Muscle layer of colon (tissue), 2 donors: ENCODE measurements around the gene SCAANT1.
A peak's percentile ranks its signal among the peaks of the same experiment; 100 is the strongest.

Experiments
- H3K27ac ChIP-seq: one replicate; pipeline ENCODE4 v1.7.0; 2013; ENCODE audit warnings: low read depth, mild to moderate bottlenecking, low read length, moderate library complexity
- H3K27me3 ChIP-seq, 2 donors: one replicate each; pipeline ENCODE4 v1.7.0; 2013; ENCODE audit warnings: low read length in 2 of 2, mild to moderate bottlenecking in 2 of 2; ENCODE audit not compliant: insufficient read depth in 2 of 2, control insufficient read depth in 1 of 2
- H3K36me3 ChIP-seq: one replicate; pipeline ENCODE4 v1.7.0; 2013; ENCODE audit warnings: mild to moderate bottlenecking, low read length; ENCODE audit not compliant: insufficient read depth
- H3K4me1 ChIP-seq: one replicate; pipeline ENCODE4 v1.7.0; 2013; ENCODE audit warnings: mild to moderate bottlenecking, low read length; ENCODE audit not compliant: insufficient read depth
- H3K4me3 ChIP-seq, 2 donors: one replicate each; pipeline ENCODE4 v1.7.0; 2013; ENCODE audit warnings: low read length in 2 of 2, low read depth in 1 of 2, mild to moderate bottlenecking in 1 of 2, moderate library complexity in 1 of 2
- H3K9ac ChIP-seq: one replicate; pipeline ENCODE4 v1.7.0; 2013; ENCODE audit warnings: low read length
- H3K9me3 ChIP-seq: one replicate; pipeline ENCODE4 v1.7.0; 2013; ENCODE audit warnings: mild to moderate bottlenecking, low read length
- donor health status: abdominal sarcoma.
- donor health status: Adenocarcinoma of cecum.

Gene SCAANT1

DNA sequence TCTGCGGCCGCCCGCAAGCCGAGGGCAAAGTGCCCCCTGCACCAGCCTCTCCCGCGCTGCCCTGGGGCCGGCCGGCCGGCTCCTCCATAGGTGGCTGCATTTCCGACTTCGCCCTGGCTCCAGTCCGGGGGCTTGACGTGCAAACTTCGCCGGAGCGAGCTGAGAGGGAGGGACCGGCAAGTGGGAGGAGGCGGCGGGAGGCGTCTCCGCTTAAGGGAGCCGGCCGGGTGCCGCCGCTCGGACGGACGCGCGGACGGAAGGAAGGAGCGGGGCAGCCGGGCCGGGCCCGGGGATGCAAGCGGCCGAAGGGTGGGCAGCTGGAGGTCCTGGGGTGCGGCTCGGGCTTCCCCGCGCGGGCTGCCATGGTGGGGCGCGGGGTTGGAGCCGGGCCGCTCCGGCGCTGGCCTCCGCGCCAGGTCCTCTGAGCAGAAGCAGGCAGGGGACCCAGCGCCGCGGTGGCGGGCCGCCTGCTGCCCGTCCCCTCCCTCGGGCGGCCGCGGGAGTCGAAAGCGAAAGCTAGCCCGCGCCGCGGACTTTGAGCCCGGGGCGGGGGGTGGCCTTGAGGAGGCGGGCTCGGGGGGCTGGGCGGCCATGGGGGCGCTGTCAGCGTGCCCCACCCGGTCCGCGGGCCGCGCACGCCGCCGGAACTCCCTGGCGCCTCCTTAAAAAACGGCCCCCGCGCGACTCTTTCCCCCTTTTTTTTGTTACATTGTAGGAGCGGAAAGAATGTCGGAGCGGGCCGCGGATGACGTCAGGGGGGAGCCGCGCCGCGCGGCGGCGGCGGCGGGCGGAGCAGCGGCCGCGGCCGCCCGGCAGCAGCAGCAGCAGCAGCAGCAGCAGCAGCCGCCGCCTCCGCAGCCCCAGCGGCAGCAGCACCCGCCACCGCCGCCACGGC is at the start of gene SCAANT1:
Gene SCAANT1 (minus strand): TSS at position 511 of the 895 bp plus-strand sequence.
- peaks cover 11% of the 10 kb centered on the region for H3K36me3 ChIP-seq
- no peaks in the 10 kb centered on the region for H3K27me3 ChIP-seq
- H3K4me1 ChIP-seq, result peaks cover 26% of the 10 kb centered on the region
- peak within 1 kb of the TSS; percentile 94 for H3K27ac ChIP-seq
- H3K9me3 ChIP-seq, result no peaks in the 10 kb centered on the region
- peak within 1 kb of the TSS; percentile 64 to 74 for H3K4me3 ChIP-seq
- H3K9ac ChIP-seq, result peak within 1 kb of the TSS; percentile 31

DNA sequence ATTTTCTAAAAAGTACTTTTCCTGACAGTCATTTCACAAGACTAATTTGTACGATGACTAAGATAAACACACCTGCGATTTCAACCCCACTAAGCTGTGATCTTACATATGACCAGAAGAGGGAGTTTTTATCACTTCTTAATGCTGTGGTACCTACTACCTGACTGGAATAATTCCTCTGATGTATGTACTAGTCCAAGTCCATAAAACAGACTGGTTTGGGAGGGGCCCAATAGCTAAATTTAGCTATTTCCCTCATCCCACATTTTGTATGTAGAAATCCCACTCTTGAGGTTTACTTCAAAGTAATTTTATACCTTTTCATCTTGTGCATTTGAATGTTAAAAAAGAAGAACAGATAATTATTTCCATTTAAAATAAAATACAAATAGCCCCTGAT is 49.7 kb upstream of the SCAANT1 start:
- no peak overlapping the region for H3K9ac ChIP-seq
- H3K27ac ChIP-seq, result no peak overlapping the region
- no peaks in the 10 kb centered on the region for H3K36me3 ChIP-seq
- no peak overlapping the region for H3K4me3 ChIP-seq
- H3K27me3 ChIP-seq, result no peaks in the 10 kb centered on the region
- H3K9me3 ChIP-seq, result no peaks in the 10 kb centered on the region
- H3K4me1 ChIP-seq, result peaks cover 53% of the 10 kb centered on the region

DNA sequence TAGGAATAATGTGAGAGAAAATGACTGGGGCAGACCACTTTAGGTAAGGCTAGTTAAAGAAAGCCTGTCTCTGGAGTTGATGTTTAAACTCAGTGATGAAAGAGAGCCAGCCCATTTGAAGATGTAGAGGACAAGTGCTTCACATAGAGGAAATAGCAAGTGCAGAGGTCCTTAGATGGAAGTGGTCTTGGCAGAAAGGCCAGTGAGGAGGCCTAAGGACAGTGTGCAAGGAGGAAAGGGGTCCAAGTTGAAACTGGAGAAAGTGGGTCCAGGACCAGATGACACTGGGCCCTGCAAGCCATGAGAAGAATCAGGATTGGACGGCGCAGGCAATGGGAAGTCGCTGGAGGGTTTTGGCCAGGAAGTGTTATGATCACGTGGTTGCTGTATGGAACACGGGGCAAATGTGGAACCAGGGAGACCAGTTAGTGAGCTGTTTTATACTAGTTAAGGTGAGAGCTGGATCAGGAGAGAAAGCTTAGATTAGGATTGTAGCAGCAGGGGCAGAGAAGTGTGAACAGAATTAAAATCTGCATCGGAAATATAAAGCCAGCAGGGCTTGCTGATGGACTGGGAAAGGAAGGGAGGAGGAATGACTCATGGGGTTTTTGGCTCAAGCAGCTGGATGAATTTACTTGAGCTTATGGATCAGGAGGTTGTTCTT is 48.0 kb upstream of the SCAANT1 start:
- Histone ChIP-seq H3K9ac (peak overlapping the region; percentile 37), H3K9me3 (no peaks in the 10 kb centered on the region), H3K4me3 (peak overlapping the region; percentile 10 to 53), H3K36me3 (no peaks in the 10 kb centered on the region), H3K4me1 (peaks cover 49% of the 10 kb centered on the region), H3K27ac (peak overlapping the region; percentile 47), H3K27me3 (no peaks in the 10 kb centered on the region)

DNA sequence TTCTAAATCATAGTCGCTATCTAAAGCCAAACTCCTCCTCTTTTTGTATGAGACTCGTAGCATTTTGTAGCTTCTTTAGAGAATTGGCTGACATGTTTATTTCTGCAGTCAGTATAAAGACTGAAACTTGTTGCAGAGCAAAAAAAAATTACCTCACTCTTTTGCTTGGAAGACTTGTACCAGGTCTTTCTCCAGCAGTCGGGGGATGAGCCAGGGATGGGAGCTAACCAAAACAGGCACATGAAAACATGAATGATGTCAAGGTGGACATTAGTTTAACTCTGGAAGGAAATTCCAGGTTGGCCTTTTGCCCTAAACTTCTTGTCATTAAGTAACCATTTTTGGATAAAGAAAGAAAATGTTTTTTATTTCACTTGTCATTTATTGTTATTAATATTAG is 47.0 kb upstream of the SCAANT1 start:
- H3K36me3 ChIP-seq, result no peaks in the 10 kb centered on the region
- H3K27ac ChIP-seq, result peak overlapping the region; percentile 30
- no peak overlapping the region for H3K9ac ChIP-seq
- no peaks in the 10 kb centered on the region for H3K27me3 ChIP-seq
- no peak overlapping the region for H3K4me3 ChIP-seq
- H3K9me3 ChIP-seq, result no peaks in the 10 kb centered on the region
- H3K4me1 ChIP-seq, result peaks cover 39% of the 10 kb centered on the region

DNA sequence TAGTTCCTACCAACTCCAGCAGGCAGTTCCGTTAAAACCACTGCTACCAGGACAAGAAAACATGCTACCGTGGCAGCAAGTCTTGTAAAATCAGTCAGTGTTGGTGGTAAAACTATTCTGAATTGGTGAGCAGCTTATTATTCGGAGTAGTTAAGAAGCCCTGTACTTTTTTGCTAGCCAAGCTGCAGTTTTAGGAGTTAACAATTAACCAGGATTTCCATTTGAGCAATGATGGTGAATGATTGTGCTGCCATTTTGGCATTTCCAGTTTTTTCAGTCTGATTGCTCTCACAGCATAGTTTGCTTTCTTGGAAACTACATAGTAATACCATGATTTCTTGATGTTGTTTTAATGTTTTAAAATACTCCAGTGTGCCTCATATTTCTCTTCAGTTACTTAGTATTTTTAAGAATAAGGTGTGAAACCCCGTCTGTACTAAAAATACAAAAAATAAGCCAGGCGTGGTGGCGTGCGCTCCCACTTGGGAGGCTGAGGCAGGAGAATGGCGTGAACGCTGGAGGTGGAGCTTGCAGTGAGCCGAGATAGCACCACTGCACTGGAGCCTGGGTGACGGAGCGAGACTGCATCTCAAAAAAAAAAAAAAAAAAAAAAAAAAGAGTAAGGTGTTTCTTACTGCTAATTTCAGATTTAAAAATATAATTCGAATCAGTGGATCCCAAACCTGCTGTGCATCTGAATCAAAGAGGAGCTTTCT is 43.8 kb upstream of the SCAANT1 start:
- H3K27ac ChIP-seq, result no peak overlapping the region
- H3K9me3 ChIP-seq, result no peaks in the 10 kb centered on the region
- H3K4me1 ChIP-seq, result peaks cover 35% of the 10 kb centered on the region
- H3K36me3 ChIP-seq, result no peaks in the 10 kb centered on the region
- no peaks in the 10 kb centered on the region for H3K27me3 ChIP-seq
- H3K4me3 ChIP-seq, result no peak overlapping the region
- no peak overlapping the region for H3K9ac ChIP-seq

DNA sequence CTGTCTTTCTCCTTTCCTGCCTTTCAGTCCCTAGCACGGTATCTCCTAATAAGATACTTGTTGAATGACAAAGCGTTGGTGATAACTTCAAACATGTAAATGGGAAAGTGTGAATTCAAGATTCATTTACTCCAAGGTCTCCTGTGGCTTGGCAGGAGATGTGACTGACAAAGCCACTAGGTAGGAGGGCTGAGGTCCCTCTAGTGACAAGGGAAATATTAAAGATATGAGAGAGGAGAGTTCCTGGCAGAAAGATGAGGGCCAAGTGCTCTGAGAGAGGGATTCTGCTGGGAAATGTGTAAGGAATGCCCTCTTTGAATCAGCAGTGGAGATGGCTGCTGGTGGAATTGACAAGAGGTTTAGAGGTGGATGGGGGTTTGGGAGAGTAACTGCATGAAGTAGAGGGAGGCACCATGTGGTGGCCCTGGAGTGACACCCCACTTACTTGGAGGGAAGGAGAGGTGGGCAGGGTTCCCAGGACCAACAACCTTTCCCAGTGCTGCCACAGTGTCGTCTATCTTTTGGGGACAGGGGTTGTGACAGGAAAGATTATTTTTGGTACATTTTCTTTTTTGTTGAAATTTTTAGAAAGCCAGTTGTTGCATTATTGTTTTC is 43.0 kb upstream of the SCAANT1 start:
- H3K27ac ChIP-seq, result peak overlapping the region; percentile 6
- H3K9me3 ChIP-seq, result no peaks in the 10 kb centered on the region
- peaks cover 40% of the 10 kb centered on the region for H3K4me1 ChIP-seq
- H3K36me3 ChIP-seq, result no peaks in the 10 kb centered on the region
- H3K4me3 ChIP-seq, result no peak overlapping the region
- no peak overlapping the region for H3K9ac ChIP-seq
- no peaks in the 10 kb centered on the region for H3K27me3 ChIP-seq

DNA sequence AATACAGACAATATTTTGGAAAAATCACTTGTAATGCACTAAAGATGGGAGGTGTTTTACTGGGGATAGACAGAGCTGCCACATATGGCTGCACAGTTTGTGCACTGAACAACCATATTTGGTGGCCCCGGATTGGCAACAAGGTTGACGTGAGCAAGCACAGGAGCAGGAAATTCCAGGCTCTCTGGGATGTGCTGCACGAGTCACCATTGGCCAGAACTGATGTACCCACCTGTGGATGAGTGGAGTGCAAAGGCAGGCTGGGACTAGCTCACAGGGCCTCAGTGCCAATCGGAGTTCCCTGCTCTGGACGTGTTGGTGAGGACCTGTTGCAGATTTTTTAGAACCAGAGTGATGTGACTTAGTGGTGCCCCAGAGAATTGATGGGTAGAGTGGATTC is 42.0 kb upstream of the SCAANT1 start:
- no peaks in the 10 kb centered on the region for H3K9me3 ChIP-seq
- no peaks in the 10 kb centered on the region for H3K27me3 ChIP-seq
- H3K4me3 ChIP-seq, result no peak overlapping the region
- no peak overlapping the region for H3K27ac ChIP-seq
- H3K36me3 ChIP-seq, result no peaks in the 10 kb centered on the region
- peaks cover 38% of the 10 kb centered on the region for H3K4me1 ChIP-seq
- H3K9ac ChIP-seq, result no peak overlapping the region

DNA sequence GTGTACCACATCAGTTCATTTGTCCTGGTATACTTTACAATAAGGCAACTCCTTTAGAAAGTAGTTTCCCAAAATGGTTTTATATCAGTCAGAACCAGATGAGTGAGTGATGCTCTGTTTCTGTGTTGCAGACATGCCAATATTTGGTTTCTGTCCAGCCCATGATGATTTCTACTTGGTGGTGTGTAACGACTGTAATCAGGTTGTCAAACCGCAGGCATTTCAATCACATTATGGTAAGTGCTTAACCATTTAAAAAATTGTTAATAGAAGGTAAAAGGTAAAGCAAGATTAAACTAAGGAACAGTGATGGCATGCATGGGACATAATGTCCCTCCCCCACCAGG is 40.0 kb upstream of the SCAANT1 start:
- no peak overlapping the region for H3K4me3 ChIP-seq
- H3K4me1 ChIP-seq, result peaks cover 29% of the 10 kb centered on the region
- H3K9me3 ChIP-seq, result no peaks in the 10 kb centered on the region
- H3K27me3 ChIP-seq, result no peaks in the 10 kb centered on the region
- H3K9ac ChIP-seq, result no peak overlapping the region
- H3K36me3 ChIP-seq, result no peaks in the 10 kb centered on the region
- H3K27ac ChIP-seq, result no peak overlapping the region

DNA sequence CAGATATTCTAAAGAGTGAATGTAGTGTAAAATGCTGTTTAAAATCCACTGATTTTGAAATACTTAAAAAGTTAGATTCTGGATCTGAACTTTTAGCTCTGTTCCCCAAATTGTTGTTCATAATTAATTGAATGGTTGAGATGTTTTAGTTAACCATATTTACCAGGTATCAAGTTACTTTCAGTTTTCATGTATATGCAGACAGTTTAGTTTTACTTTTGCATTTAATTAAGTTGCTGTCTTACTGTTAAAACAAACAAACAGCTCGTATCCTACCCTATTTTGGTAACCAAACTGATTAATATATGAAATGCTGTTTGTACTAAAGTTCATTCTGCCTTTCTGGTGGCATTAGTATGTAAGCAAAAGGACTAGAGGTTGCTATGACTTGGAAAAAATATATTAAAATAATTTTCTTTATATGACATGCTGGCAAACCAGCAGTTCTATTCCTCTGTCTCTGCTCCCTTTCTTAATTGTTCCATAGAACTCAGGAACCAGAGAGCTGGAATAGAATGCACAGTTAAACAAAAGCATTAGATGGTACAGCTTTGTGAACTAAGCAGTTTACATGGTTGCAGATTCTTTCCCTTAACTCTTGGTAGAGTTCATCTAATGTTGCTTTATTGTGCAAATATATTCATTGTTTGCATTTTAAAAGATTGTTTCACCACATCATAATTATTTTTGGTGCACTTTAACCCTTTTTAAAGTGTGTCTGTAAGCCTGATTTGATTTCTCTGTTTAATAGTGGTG is 39.5 kb upstream of the SCAANT1 start:
- Histone ChIP-seq H3K9ac (no peak overlapping the region), H3K4me3 (no peak overlapping the region), H3K27ac (no peak overlapping the region), H3K36me3 (no peaks in the 10 kb centered on the region), H3K4me1 (peaks cover 24% of the 10 kb centered on the region), H3K9me3 (no peaks in the 10 kb centered on the region), H3K27me3 (no peaks in the 10 kb centered on the region)

DNA sequence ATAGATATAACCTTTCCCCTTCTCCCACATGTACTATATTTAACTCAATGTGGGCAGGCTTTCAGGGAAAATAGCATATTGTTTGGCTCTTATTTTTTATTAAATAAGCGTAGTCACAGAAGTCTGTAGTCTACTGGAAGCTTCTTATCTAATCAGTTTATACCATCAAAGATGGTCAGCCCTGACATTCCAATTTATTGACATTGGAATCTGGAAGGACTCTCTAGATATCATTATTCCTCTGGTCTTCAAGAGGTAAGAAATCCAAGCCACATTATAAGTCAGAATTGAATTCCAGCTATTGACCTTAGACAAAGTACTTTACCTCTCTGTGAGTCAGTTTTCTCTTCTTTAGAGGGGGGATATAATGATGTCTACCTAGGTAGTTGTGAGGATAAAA is 38.5 kb upstream of the SCAANT1 start:
- Histone ChIP-seq H3K36me3 (no peaks in the 10 kb centered on the region), H3K4me1 (peaks cover 24% of the 10 kb centered on the region), H3K9me3 (no peaks in the 10 kb centered on the region), H3K27ac (no peak overlapping the region), H3K27me3 (no peaks in the 10 kb centered on the region), H3K4me3 (no peak overlapping the region), H3K9ac (no peak overlapping the region)
